ENCODE measurements around the gene C6orf52. TPM values are rescaled to one million over a fixed set of nuclear protein-coding genes. Genes with fewer than 3 reads are reported as not detected.

Gene C6orf52
- total RNA-seq, 1 experiment from 2014 or later, result 3.9 TPM

DNA sequence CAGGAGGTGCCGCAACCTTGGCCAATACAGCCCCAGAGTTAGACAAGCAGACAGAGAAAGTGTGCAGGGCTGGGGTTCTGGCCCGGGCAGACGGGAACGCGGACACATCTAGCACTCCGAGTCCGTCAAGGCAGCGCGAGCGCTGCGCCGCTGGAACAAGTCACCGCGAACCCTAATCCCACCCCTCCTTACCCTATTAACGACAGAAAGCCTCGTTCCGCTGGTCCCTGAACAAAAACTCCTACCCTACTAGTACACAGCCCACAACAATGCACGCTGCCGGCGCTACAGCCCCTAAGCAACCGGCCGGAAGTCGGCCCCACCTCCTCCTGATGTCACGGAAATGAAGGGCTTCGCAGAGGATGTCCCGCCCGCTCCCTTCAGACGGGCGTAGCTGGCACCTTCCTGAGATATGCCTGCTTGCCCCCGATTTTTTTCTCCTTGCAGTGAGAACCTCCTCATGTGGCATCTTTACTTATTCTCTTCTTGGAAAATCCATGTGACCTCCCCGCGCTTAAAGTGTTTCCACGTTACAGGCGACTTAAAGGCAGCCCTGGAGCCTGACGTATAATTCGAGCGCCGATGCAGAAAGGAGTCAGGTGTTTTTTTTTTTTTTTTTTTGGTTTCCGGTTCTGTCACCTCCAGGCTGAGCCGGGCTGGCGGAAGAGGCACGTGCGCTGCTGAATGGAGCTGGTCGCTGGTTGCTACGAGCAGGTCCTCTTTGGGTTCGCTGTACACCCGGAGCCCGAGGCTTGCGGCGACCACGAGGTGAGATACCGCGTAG lies at the start of gene C6orf52, which contains the start of gene PAK1IP1 (continued):
- TF ChIP-seq YY1 (IDR thresholded peaks at IDR 0.05; ENCODE audit: extremely low read depth, insufficient replicate concordance, low read depth, low read length) (peak; percentile 66), EZH2phosphoT487 (IDR thresholded peaks at IDR 0.05; ENCODE audit: borderline replicate concordance) (no peak), SP1 (IDR thresholded peaks at IDR 0.05; ENCODE audit: low read depth) (peak; percentile 92), POLR2AphosphoS5 (IDR thresholded peaks at IDR 0.05; ENCODE audit: low read depth, low read length) (peak; percentile 97), ZNF274 (IDR thresholded peaks at IDR 0.05; ENCODE audit: low read depth, low read length) (no peak), CBX3 (IDR thresholded peaks at IDR 0.05; ENCODE audit: low read depth) (peak; percentile 85; the same call in 1 of the 2 replicates)

- ChIA-PET POLR2A (no interaction called here), RAD21 (ENCODE audit: low non-redundant PET in 1 of 2, low total read pairs in 2 of 2, uncharacterized antibody in 2 of 2, unreplicated experiment in 2 of 2) (no interaction called here), CTCF (no interaction called here)
- H3K27me3 ChIP-seq (ENCODE audit: insufficient read depth, low read length), result no peaks in the 10 kb centered on the region
- H3K9me2 ChIP-seq (ENCODE audit: insufficient read depth), result no peaks in the 10 kb centered on the region
- DNase-seq (ENCODE audit: low read depth, low spot score), result no peak
- TF ChIP-seq RAD21 (IDR thresholded peaks at IDR 0.05; ENCODE audit: low read depth), result no peak
- no peak for TF ChIP-seq CEBPB (IDR thresholded peaks at IDR 0.05; ENCODE audit: low read depth)
- TF ChIP-seq FOSL1 (IDR thresholded peaks at IDR 0.05; ENCODE audit: low read depth), result no peak
- no peak for TF ChIP-seq MAX (IDR thresholded peaks at IDR 0.05)
- TF ChIP-seq SIN3A (IDR thresholded peaks at IDR 0.05; ENCODE audit: low read depth), result no peak
- no peak for TF ChIP-seq YY1 (IDR thresholded peaks at IDR 0.05; ENCODE audit: extremely low read depth, insufficient replicate concordance, low read depth, low read length)
- no peak for TF ChIP-seq SP1 (IDR thresholded peaks at IDR 0.05; ENCODE audit: low read depth)
- no peaks in the 10 kb centered on the region for H3K9me3 ChIP-seq (ENCODE audit: control insufficient read depth in 1 of 2, insufficient read depth in 1 of 2, low read depth in 1 of 2, low read length in 2 of 2)
- no peaks in the 10 kb centered on the region for H3K36me3 ChIP-seq (ENCODE audit: control insufficient read depth in 1 of 2, insufficient read depth in 2 of 2, low read length in 2 of 2)
- intact Hi-C loops (cut with micrococcal nuclease), result no loop called here
- H3K9ac ChIP-seq (ENCODE audit: low read length), result no peak overlapping the region
- peaks cover 9% of the 10 kb centered on the region for H3K79me2 ChIP-seq (ENCODE audit: insufficient read depth, low read length)
- H2AFZ ChIP-seq (ENCODE audit: low read depth, low read length, poor library complexity, severe bottlenecking), result no peak overlapping the region
- no TSS peak for BruUV-seq (replicated peaks)
- H3K4me2 ChIP-seq (ENCODE audit: low read length), result no peak overlapping the region
- no peak for ATAC-seq
- no peak overlapping the region for H3K4me3 ChIP-seq (replicated peaks in 1 of 2; ENCODE audit: low read depth in 1 of 2, low read length in 2 of 2)
- H3K27ac ChIP-seq (ENCODE audit: low read depth, low read length), result no peak overlapping the region
- H3K4me1 ChIP-seq (ENCODE audit: control insufficient read depth in 1 of 2, insufficient read depth in 2 of 2, low read length in 2 of 2), result peaks cover under 1 to 12% of the 10 kb centered on the region in 2 experiments; a peak in 3 of 4 replicates
- H4K20me1 ChIP-seq (ENCODE audit: insufficient read depth), result no peaks in the 10 kb centered on the region
These were observed 49.1 kb upstream of the C6orf52 start for GRCh38 chr6:10743515-10743914.

All from HCT116 (cell line).